Prostate gland (tissue), 2 donors: Measurements from ENCODE around the gene LYPD6B.

Experiments used
- POLR2A ChIP-seq: fragments of 450-650 bp; IDR thresholded peaks from one replicate; pipeline ENCODE4 v1.6.1; 2016; ENCODE audit warnings: antibody characterized with exemption, mild to moderate bottlenecking
- POLR2AphosphoS5 ChIP-seq: sonication (generic); formaldehyde crosslinking; IDR thresholded peaks from one replicate; pipeline ENCODE4 v1.6.1; 2017; ENCODE audit warnings: antibody characterized with exemption
- TF ChIP-seq, protein P1 (sequence below), 4 experiments: fragments of 200-600 bp in 2 of 4; fragments of 450-650 bp in 2 of 4; sonication (generic) in 2 of 4; IDR thresholded peaks; 1 replicate in 3 of 4; 2 replicates in 1 of 4; pipeline ENCODE4 v1.5.1; 2016 to 2019; ENCODE audit warnings: antibody characterized with exemption in 4 of 4, mild to moderate bottlenecking in 2 of 4, moderate library complexity in 2 of 4

DNA sequence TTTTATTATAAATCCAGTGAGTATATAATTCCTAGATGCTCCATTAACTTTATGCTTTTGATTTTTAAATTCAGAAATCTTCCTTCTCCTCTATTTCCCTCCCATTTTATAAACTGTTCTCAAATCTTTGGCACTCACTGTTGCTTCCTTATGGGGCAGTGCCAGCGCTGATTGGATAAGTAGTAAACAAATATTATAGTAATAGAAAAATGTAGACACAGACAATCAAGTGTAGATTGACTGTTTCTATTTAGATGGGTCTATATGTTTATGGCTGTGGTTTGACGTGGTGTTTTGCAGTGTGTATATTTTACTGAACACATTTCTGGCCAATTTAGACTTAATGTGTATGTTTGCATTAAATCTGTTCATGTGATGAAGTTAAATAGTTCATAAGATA lies 36.6 kb downstream of the LYPD6B start:
- TF ChIP-seq, protein P1, sequence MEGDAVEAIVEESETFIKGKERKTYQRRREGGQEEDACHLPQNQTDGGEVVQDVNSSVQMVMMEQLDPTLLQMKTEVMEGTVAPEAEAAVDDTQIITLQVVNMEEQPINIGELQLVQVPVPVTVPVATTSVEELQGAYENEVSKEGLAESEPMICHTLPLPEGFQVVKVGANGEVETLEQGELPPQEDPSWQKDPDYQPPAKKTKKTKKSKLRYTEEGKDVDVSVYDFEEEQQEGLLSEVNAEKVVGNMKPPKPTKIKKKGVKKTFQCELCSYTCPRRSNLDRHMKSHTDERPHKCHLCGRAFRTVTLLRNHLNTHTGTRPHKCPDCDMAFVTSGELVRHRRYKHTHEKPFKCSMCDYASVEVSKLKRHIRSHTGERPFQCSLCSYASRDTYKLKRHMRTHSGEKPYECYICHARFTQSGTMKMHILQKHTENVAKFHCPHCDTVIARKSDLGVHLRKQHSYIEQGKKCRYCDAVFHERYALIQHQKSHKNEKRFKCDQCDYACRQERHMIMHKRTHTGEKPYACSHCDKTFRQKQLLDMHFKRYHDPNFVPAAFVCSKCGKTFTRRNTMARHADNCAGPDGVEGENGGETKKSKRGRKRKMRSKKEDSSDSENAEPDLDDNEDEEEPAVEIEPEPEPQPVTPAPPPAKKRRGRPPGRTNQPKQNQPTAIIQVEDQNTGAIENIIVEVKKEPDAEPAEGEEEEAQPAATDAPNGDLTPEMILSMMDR (IDR thresholded peaks at IDR 0.05) = no peak
- no peak for TF ChIP-seq POLR2A
- TF ChIP-seq POLR2AphosphoS5 = no peak
